IMR-90 (cell line): ENCODE data around the gene METTL1. TPM values are rescaled to one million over a fixed set of nuclear protein-coding genes. Genes with fewer than 3 reads are reported as not detected.

ENCODE experiments used
- ATAC-seq: fragments of 200-7000 bp; cut with Tn5 transposase; 2 replicates; pipeline ENCODE4 v1.9.1; 2020; ENCODE audit warnings: low read depth, mild to moderate bottlenecking, moderate library complexity
- BruUV-seq: library from RNA; stranded (reverse); fragments of 400-500 nt; replicated peaks from 2 replicates; lab custom pipeline; 2021; lab: Mats Ljungman, UMichigan
- CTCF ChIA-PET: fragments of 300-600 bp; formaldehyde crosslinking; extraction: SDS; loops from one replicate; lab custom pipeline; 2021; ENCODE audit warnings: antibody characterized with exemption; lab: Yijun Ruan, JAX
- POLR2A ChIA-PET: fragments of 300-600 bp; sonication (Branson Sonifier 250); formaldehyde crosslinking; loops from one replicate; lab custom pipeline; 2022; ENCODE audit warnings: antibody characterized with exemption; ENCODE audit not compliant: unreplicated experiment; lab: Charles Lee
- DNase-seq: peaks from one replicate; pipeline ENCODE4 v3.0.0; 2013
- H2AFZ ChIP-seq: replicated peaks from 2 replicates; pipeline ENCODE3; 2013; ENCODE audit warnings: low read length, mild to moderate bottlenecking; ENCODE audit not compliant: poor library complexity
- H2AK5ac ChIP-seq: 2 replicates; pipeline ENCODE4 v1.6.1; 2013; ENCODE audit warnings: low read depth, low read length, inconsistent platforms
- H2AK9ac ChIP-seq: replicated peaks from 2 replicates; pipeline ENCODE3; 2013; ENCODE audit warnings: mild to moderate bottlenecking, low read depth, low read length, moderate library complexity; ENCODE audit not compliant: poor library complexity
- H2BK120ac ChIP-seq: 2 replicates; pipeline ENCODE4 v1.6.1; 2013; ENCODE audit warnings: low read depth, low read length, inconsistent platforms
- H2BK15ac ChIP-seq: 3 replicates; pipeline ENCODE4 v1.6.1; 2013; ENCODE audit warnings: low read depth, low read length, inconsistent platforms
- H2BK20ac ChIP-seq: 2 replicates; pipeline ENCODE4 v1.6.1; 2013; ENCODE audit warnings: low read depth, mild to moderate bottlenecking, inconsistent platforms, low read length, moderate library complexity
- H2BK5ac ChIP-seq: 2 replicates; pipeline ENCODE4 v1.6.1; 2013; ENCODE audit warnings: mild to moderate bottlenecking, low read depth, low read length, inconsistent platforms; ENCODE audit not compliant: poor library complexity, severe bottlenecking
- H3K14ac ChIP-seq: replicated peaks from 2 replicates; pipeline ENCODE4 v1.6.1; 2013; ENCODE audit warnings: low read depth, low read length, inconsistent platforms
- H3K18ac ChIP-seq: 2 replicates; pipeline ENCODE4 v1.6.1; 2013; ENCODE audit warnings: low read depth, low read length, control low read depth
- H3K23ac ChIP-seq: 2 replicates; pipeline ENCODE4 v1.6.1; 2013; ENCODE audit warnings: low read depth, low read length, inconsistent platforms
- H3K27ac ChIP-seq: 2 replicates; pipeline ENCODE4 v1.5.1; 2013; ENCODE audit warnings: mild to moderate bottlenecking, control low read depth, low read length; ENCODE audit not compliant: insufficient read depth
- H3K27me3 ChIP-seq: 2 replicates; pipeline ENCODE4 v1.6.1; 2013; ENCODE audit warnings: low read length; ENCODE audit not compliant: control insufficient read depth, insufficient read depth
- H3K36me3 ChIP-seq: 2 replicates; pipeline ENCODE4 v1.6.1; 2013; ENCODE audit warnings: low read length, mixed read lengths; ENCODE audit not compliant: control insufficient read depth, insufficient read depth
- H3K4ac ChIP-seq: 2 replicates; pipeline ENCODE4 v1.6.1; 2013; ENCODE audit warnings: low read depth, low read length, inconsistent platforms
- H3K4me1 ChIP-seq: 2 replicates; pipeline ENCODE4 v1.6.1; 2013; ENCODE audit warnings: low read length, mixed read lengths; ENCODE audit not compliant: control insufficient read depth, insufficient read depth
- H3K4me2 ChIP-seq: 2 replicates; pipeline ENCODE4 v1.6.1; 2013; ENCODE audit warnings: low read depth, mild to moderate bottlenecking, control low read depth, low read length, moderate library complexity
- H3K4me3 ChIP-seq: 2 replicates; pipeline ENCODE4 v1.5.1; 2013; ENCODE audit warnings: low read depth, mild to moderate bottlenecking, control low read depth, low read length, moderate library complexity; ENCODE audit not compliant: insufficient read depth
- H3K56ac ChIP-seq: 2 replicates; pipeline ENCODE4 v1.6.1; 2013; ENCODE audit warnings: low read length, inconsistent platforms; ENCODE audit not compliant: insufficient read depth; ENCODE audit errors: extremely low read depth
- H3K79me1 ChIP-seq, 2 experiments: 2 replicates each; pipeline ENCODE4 v1.6.1; 2013; ENCODE audit warnings: low read length in 2 of 2, inconsistent platforms in 1 of 2, low read depth in 1 of 2
- H3K9ac ChIP-seq: 2 replicates; pipeline ENCODE4 v1.6.1; 2013; ENCODE audit warnings: low read depth, low read length, control low read depth
- H3K9me1 ChIP-seq: 2 replicates; pipeline ENCODE4 v1.6.1; 2013; ENCODE audit warnings: low read length, inconsistent platforms; ENCODE audit not compliant: insufficient read depth
- H3K9me3 ChIP-seq: 2 replicates; pipeline ENCODE4 v1.6.1; 2013; ENCODE audit warnings: low read length; ENCODE audit not compliant: control insufficient read depth, insufficient read depth
- H4K20me1 ChIP-seq: 2 replicates; pipeline ENCODE4 v1.6.1; 2013; ENCODE audit warnings: low read length, inconsistent platforms; ENCODE audit not compliant: insufficient read depth
- H4K5ac ChIP-seq: 2 replicates; pipeline ENCODE4 v1.6.1; 2013; ENCODE audit warnings: mild to moderate bottlenecking, low read depth, low read length, control low read depth
- H4K8ac ChIP-seq, 2 experiments: 2 replicates each; pipeline ENCODE4 v1.6.1; 2013; ENCODE audit warnings: low read depth in 2 of 2, low read length in 2 of 2, control low read depth in 1 of 2, inconsistent platforms in 1 of 2
- H4K91ac ChIP-seq: 2 replicates; pipeline ENCODE4 v1.6.1; 2013; ENCODE audit warnings: low read depth, low read length, inconsistent platforms; ENCODE audit not compliant: insufficient read depth
- CEBPB ChIP-seq: IDR thresholded peaks from 2 replicates; pipeline ENCODE4 v1.6.1; 2012; ENCODE audit warnings: low read depth, low read length, improper control_type of control experiment
- MAFK ChIP-seq: IDR thresholded peaks from 2 replicates; pipeline ENCODE4 v1.6.1; 2012; ENCODE audit warnings: low read depth, low read length, improper control_type of control experiment
- MAZ ChIP-seq: IDR thresholded peaks from 2 replicates; pipeline ENCODE4 v1.6.1; 2012; ENCODE audit warnings: low read depth, mild to moderate bottlenecking, low read length, improper control_type of control experiment, moderate library complexity, borderline replicate concordance
- NFE2L2 ChIP-seq: fragments of 150-350 bp; IDR thresholded peaks from 2 replicates; pipeline ENCODE4 v1.6.1; 2016; ENCODE audit warnings: low read depth, mild to moderate bottlenecking, low read length
- RAD21 ChIP-seq: IDR thresholded peaks from 2 replicates; pipeline ENCODE4 v1.6.1; 2012; ENCODE audit warnings: low read length, improper control_type of control experiment
- RCOR1 ChIP-seq: IDR thresholded peaks from 2 replicates; pipeline ENCODE4 v1.6.1; 2012; ENCODE audit warnings: mild to moderate bottlenecking, low read length, improper control_type of control experiment; ENCODE audit not compliant: insufficient replicate concordance
- RFX5 ChIP-seq: IDR thresholded peaks from 2 replicates; pipeline ENCODE4 v1.8.0; 2012; ENCODE audit warnings: low read depth, mild to moderate bottlenecking, low read length, moderate library complexity
- SMC3 ChIP-seq: fragments of 150-350 bp; IDR thresholded peaks from 2 replicates; pipeline ENCODE4 v1.6.1; 2016; ENCODE audit warnings: low read depth, mild to moderate bottlenecking, antibody characterized with exemption, low read length, moderate library complexity
- USF2 ChIP-seq: fragments of 150-350 bp; IDR thresholded peaks from 2 replicates; pipeline ENCODE4 v1.6.1; 2017; ENCODE audit warnings: mild to moderate bottlenecking, antibody characterized with exemption, low read length, low read depth
- WGBS, 2 experiments: methylation state at CpG; one replicate each; pipeline versions ENCODE4 v1.1.5 to v1.1.7; 2013; ENCODE audit warnings: missing lambda C conversion rate in 2 of 2; ENCODE audit not compliant: insufficient read length in 1 of 2; ENCODE audit errors: extremely low coverage in 2 of 2; 5-methylcytosine and 5-hydroxymethylcytosine counted together
- dilution Hi-C: fragments of 300-500 bp; cut with HindIII; formaldehyde crosslinking; loops from one replicate; pipeline ENCODE4 v1.14.3; 2018; ENCODE audit warnings: low sequenced_read_pairs; ENCODE audit not compliant: unreplicated experiment
- in situ Hi-C: fragments of 300-500 bp; cut with MboI; formaldehyde crosslinking; loops from 3 replicates; pipeline ENCODE4 v1.14.3; 2019; ENCODE audit warnings: low sequenced_read_pairs, inconsistent platforms, mixed read lengths
- intact Hi-C: fragments of 100-400 bp; cut with micrococcal nuclease; formaldehyde crosslinking; loops from 2 replicates; pipeline ENCODE4 v1.10.0; 2022
- polyA plus RNA-seq, 3 experiments: library from polyadenylated mRNA; depleted of rRNA; stranded (reverse); fragments of >200 nt; gene quantifications; 2 replicates each; pipeline ENCODE4 v1.2.3, GENCODE V29; 2012; ENCODE audit warnings: low replicate concordance in 1 of 3
- total RNA-seq: library from RNA; depleted of rRNA; stranded (reverse); fragments of >200 nt; gene quantifications from 2 replicates; pipeline ENCODE4 v1.2.3, GENCODE V29; 2012

METTL1 gene
- total and polyA plus RNA-seq, 2 of the 4 experiments (the other 2 are of a cell fraction): 12.4 to 27.5 TPM

DNA sequence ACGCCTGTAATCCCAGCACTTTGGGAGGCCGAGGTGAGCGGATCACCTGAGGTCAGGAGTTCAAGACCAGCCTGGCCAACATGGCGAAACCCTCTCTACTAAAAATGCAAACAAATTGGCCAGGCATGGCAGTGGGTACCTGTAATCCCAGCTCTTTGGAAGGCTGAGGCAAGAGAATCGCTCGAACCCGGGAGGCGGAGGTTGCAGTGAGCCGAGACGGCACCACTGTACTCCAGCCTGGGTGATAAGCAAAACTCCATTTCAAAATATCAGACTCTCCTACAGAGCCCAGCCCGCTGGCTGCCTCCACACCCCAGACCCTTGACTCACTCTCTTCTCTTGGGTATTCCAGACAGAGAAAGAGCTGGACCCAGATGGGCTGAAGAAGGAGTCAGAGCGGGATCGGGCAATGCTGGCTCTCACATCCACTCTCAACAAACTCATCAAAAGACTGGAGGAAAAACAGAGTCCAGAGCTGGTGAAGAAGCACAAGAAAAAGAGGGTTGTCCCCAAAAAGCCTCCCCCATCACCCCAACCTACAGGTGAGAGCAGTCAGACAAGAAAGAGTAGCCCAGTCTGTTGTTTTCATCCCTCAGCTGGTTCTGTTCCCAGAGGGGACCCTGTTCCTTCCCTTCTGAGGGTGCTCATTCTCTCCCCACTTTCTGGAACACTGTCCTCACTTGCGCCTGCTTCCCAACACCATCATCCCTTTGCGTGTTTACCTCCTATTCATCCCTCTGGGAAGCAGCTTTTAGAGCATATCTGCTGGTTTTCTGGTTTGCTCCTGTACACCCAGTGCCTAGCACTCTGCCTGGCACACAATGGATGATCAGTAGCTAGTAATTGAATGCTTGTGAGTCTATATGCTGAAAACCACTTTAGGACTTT, 53.0 kb downstream of the METTL1 start:
- H3K23ac ChIP-seq: no peak overlapping the region
- H3K36me3 ChIP-seq: peaks cover 51% of the 10 kb centered on the region
- dilution Hi-C loops (no loop called here), in situ Hi-C loops (no loop called here), intact Hi-C loops (no loop called here)
- no peak overlapping the region for H4K91ac ChIP-seq
- H2BK15ac ChIP-seq: no peak overlapping the region
- H3K9me1 ChIP-seq: peaks cover 3% of the 10 kb centered on the region; the same call in 1 of the 2 replicates
- no peak overlapping the region for H2AFZ ChIP-seq
- CTCF ChIA-PET: no interaction called here
- no peak overlapping the region for H2AK5ac ChIP-seq
- H3K56ac ChIP-seq: no peak overlapping the region
- TF ChIP-seq NFE2L2: no peak
- no peak for TF ChIP-seq MAFK
- no peak for TF ChIP-seq RAD21
- TF ChIP-seq SMC3: no peak
- TF ChIP-seq USF2: no peak
- TF ChIP-seq CEBPB: no peak
- TF ChIP-seq RCOR1: no peak
- no peak for TF ChIP-seq MAZ
- TF ChIP-seq RFX5: no peak
- POLR2A ChIA-PET: no interaction called here
- no peak overlapping the region for H3K9ac ChIP-seq
- no peak overlapping the region for H3K27ac ChIP-seq
- H2BK20ac ChIP-seq: no peak overlapping the region
- H4K5ac ChIP-seq: no peak overlapping the region
- no peak overlapping the region for H2BK120ac ChIP-seq
- H2AK9ac ChIP-seq: no peak overlapping the region
- no peak overlapping the region for H2BK5ac ChIP-seq
- H4K8ac ChIP-seq: no peak overlapping the region
- no peak overlapping the region for H3K4ac ChIP-seq
- H3K4me3 ChIP-seq: no peak overlapping the region
- H3K27me3 ChIP-seq: no peaks in the 10 kb centered on the region
- no peak overlapping the region for H3K4me2 ChIP-seq
- ATAC-seq: no peak
- no peaks in the 10 kb centered on the region for H3K79me1 ChIP-seq
- no TSS peak for BruUV-seq
- no peaks in the 10 kb centered on the region for H4K20me1 ChIP-seq
- no peaks in the 10 kb centered on the region for H3K9me3 ChIP-seq
- H3K18ac ChIP-seq: no peak overlapping the region
- H3K14ac ChIP-seq: no peak overlapping the region
- no peaks in the 10 kb centered on the region for H3K4me1 ChIP-seq
- DNase-seq: no peak
- 100% methylated on average over 3 of the region's 15 CpGs; no CpG with 5 or more reads in 1 of the 2 experiments for WGBS, 2 experiments
